ENCODE data around the gene PTBP3. TPM values are rescaled to one million over a fixed set of nuclear protein-coding genes. Genes with fewer than 3 reads are reported as not detected.
A peak's percentile ranks its signal among the peaks of the same experiment; 100 is the strongest.

Gene PTBP3
- polyA plus RNA-seq, 1 experiment, result 34.8 TPM

- ChIA-PET POLR2A (no interaction called here), CTCF (no interaction called here)
- Histone ChIP-seq H3K27me3 (ENCODE audit: control insufficient read depth, insufficient read depth, low read length) (no peaks in the 10 kb centered on the region), H3K4me3 (ENCODE audit: low read depth, low read length) (no peak overlapping the region), H3K27ac (ENCODE audit: low read depth, low read length) (no peak overlapping the region), H3K9me3 (ENCODE audit: control insufficient read depth, insufficient read depth, low read length) (no peaks in the 10 kb centered on the region)
- TF ChIP-seq CTCF (IDR thresholded peaks at IDR 0.05; ENCODE audit: low read depth, low read length), result no peak
- no peak for DNase-seq (ENCODE audit: low read depth, low spot score)
These were observed 4.1 kb upstream of the PTBP3 start for GRCh38 chr9:112337547-112337946.

GRCh38 chr9:112334432-112334841, 1.0 kb upstream of the PTBP3 start:
- H3K27me3 ChIP-seq (ENCODE audit: control insufficient read depth, insufficient read depth, low read length), result no peaks in the 10 kb centered on the region
- no peak for DNase-seq (ENCODE audit: low read depth, low spot score)
- no peak for TF ChIP-seq CTCF (IDR thresholded peaks at IDR 0.05; ENCODE audit: low read depth, low read length)
- peak overlapping the region; percentile 73 for H3K4me3 ChIP-seq (ENCODE audit: low read depth, low read length)
- ChIA-PET CTCF (interaction anchor here (0.6 to 1.3 kb wide), 8 partner anchors 53 to 854 kb away, joined by 3 to 6 read pairs (median 3); no protein-coding TSS in a partner anchor), POLR2A (interaction anchor here (1.8 kb wide), 1 partner anchor 45 kb away, joined by 15 read pairs; the partner anchor contains the start of gene HSDL2)
- H3K9me3 ChIP-seq (ENCODE audit: control insufficient read depth, insufficient read depth, low read length), result no peaks in the 10 kb centered on the region
- peak overlapping the region; percentile 48 for H3K27ac ChIP-seq (ENCODE audit: low read depth, low read length)

- POLR2A ChIA-PET, result interaction anchor here (0.5 to 1.8 kb wide), 5 partner anchors 14 to 238 kb away, joined by 3 to 15 read pairs (median 4); partner anchors contain the start of gene HSDL2
These were observed 416 bp upstream of the PTBP3 start for GRCh38 chr9:112333639-112334431.

GRCh38 chr9:112332674-112332976, 794 bp downstream of the PTBP3 start:
- DNase-seq (ENCODE audit: low read depth, low spot score), result no peak
- peak; percentile 31 for TF ChIP-seq CTCF (IDR thresholded peaks at IDR 0.05; ENCODE audit: low read depth, low read length)
- H3K27me3 ChIP-seq (ENCODE audit: control insufficient read depth, insufficient read depth, low read length), result no peaks in the 10 kb centered on the region
- no peaks in the 10 kb centered on the region for H3K9me3 ChIP-seq (ENCODE audit: control insufficient read depth, insufficient read depth, low read length)
- peak overlapping the region; percentile 59 for H3K27ac ChIP-seq (ENCODE audit: low read depth, low read length)
- ChIA-PET POLR2A (interaction anchor here (0.6 to 1.8 kb wide), 4 partner anchors 15 to 236 kb away, joined by 3 to 15 read pairs (median 4); partner anchors contain the start of gene HSDL2), CTCF (interaction anchor here (0.9 kb wide), 1 partner anchor 234 kb away, joined by 3 read pairs; no protein-coding TSS in a partner anchor)
- peak overlapping the region; percentile 81 for H3K4me3 ChIP-seq (ENCODE audit: low read depth, low read length)

More at GRCh38 chr9:112333639-112334431, 416 bp upstream of the PTBP3 start:
- DNase-seq (ENCODE audit: low read depth, low spot score), result peak; percentile 81
- no peaks in the 10 kb centered on the region for H3K27me3 ChIP-seq (ENCODE audit: control insufficient read depth, insufficient read depth, low read length)
- H3K9me3 ChIP-seq (ENCODE audit: control insufficient read depth, insufficient read depth, low read length), result no peaks in the 10 kb centered on the region
- TF ChIP-seq CTCF (IDR thresholded peaks at IDR 0.05; ENCODE audit: low read depth, low read length), result peak; percentile 66
- CTCF ChIA-PET, result interaction anchor here (0.6 to 1.2 kb wide), 16 partner anchors 11 to 855 kb away, joined by 3 to 7 read pairs (median 3); no protein-coding TSS in a partner anchor
- peak overlapping the region; percentile 90 for H3K27ac ChIP-seq (ENCODE audit: low read depth, low read length)
- H3K4me3 ChIP-seq (ENCODE audit: low read depth, low read length), result peak overlapping the region; percentile 81

GRCh38 chr9:112332214-112332613, 1.2 kb downstream of the PTBP3 start:
- Histone ChIP-seq H3K9me3 (ENCODE audit: control insufficient read depth, insufficient read depth, low read length) (no peaks in the 10 kb centered on the region), H3K27ac (ENCODE audit: low read depth, low read length) (no peak overlapping the region), H3K27me3 (ENCODE audit: control insufficient read depth, insufficient read depth, low read length) (no peaks in the 10 kb centered on the region), H3K4me3 (ENCODE audit: low read depth, low read length) (peak overlapping the region; percentile 81)
- no peak for DNase-seq (ENCODE audit: low read depth, low spot score)
- ChIA-PET POLR2A (no interaction called here), CTCF (interaction anchor here (0.9 kb wide), 1 partner anchor 234 kb away, joined by 3 read pairs; no protein-coding TSS in a partner anchor)
- TF ChIP-seq CTCF (IDR thresholded peaks at IDR 0.05; ENCODE audit: low read depth, low read length), result no peak
